HepG2 (cell line): ENCODE data around the gene DNAJB12. TPM values are rescaled to one million over a fixed set of nuclear protein-coding genes. Genes with fewer than 3 reads are reported as not detected.

Source experiments
- BCL6 ChIP-seq: IDR thresholded peaks from 2 replicates; pipeline ENCODE4 v1.6.1; 2016; ENCODE audit warnings: missing genetic modification reagents, missing compliant biosample characterization
- CC2D1A ChIP-seq: sonication (generic); formaldehyde crosslinking; IDR thresholded peaks from 2 replicates; pipeline ENCODE4 v1.8.1; 2023; ENCODE audit warnings: mild to moderate bottlenecking, missing genetic modification reagents
- CENPX ChIP-seq: sonication (generic); formaldehyde crosslinking; IDR thresholded peaks from 2 replicates; pipeline ENCODE4 v1.9.0; 2021; ENCODE audit warnings: mild to moderate bottlenecking, missing genetic modification reagents, moderate library complexity
- GLI4 ChIP-seq: sonication (generic); formaldehyde crosslinking; IDR thresholded peaks from 2 replicates; pipeline ENCODE4 v1.5.1; 2020; ENCODE audit warnings: missing genetic modification reagents, mild to moderate bottlenecking, moderate library complexity, borderline replicate concordance
- KMT2A ChIP-seq: sonication (generic); formaldehyde crosslinking; IDR thresholded peaks from 2 replicates; pipeline ENCODE4 v1.4.0; 2020; ENCODE audit warnings: missing genetic modification reagents
- MED13 ChIP-seq: sonication (generic); formaldehyde crosslinking; IDR thresholded peaks from 2 replicates; pipeline ENCODE4 v1.5.0; 2020; ENCODE audit warnings: missing genetic modification reagents
- MEIS2 ChIP-seq: sonication (generic); formaldehyde crosslinking; IDR thresholded peaks from 2 replicates; pipeline ENCODE4 v1.9.0; 2021; ENCODE audit warnings: mild to moderate bottlenecking, missing genetic modification reagents
- NCOR1 ChIP-seq: fragments of 200-600 bp; sonication (generic); IDR thresholded peaks from 2 replicates; pipeline ENCODE4 v1.7.0; 2017; ENCODE audit warnings: antibody characterized with exemption, low read length, borderline replicate concordance
- PCBP2 ChIP-seq: fragments of 200-400 bp; formaldehyde crosslinking; optimal IDR thresholded peaks from 2 replicates; pipeline ENCODE3; 2018; ENCODE audit warnings: low read length, low read depth; ENCODE audit not compliant: poor library complexity, severe bottlenecking
- POLR2AphosphoS5 ChIP-seq: IDR thresholded peaks from 2 replicates; pipeline ENCODE4 v1.6.1; 2012; ENCODE audit warnings: low read depth, low read length
- RBFOX2 ChIP-seq: fragments of 200-400 bp; formaldehyde crosslinking; IDR thresholded peaks from 2 replicates; pipeline ENCODE4 v1.6.1; 2017; ENCODE audit warnings: low read depth, mild to moderate bottlenecking, low read length
- SAP130 ChIP-seq: IDR thresholded peaks from 2 replicates; pipeline ENCODE4 v1.6.1; 2016; ENCODE audit warnings: low read depth
- SNAI1 ChIP-seq: sonication (generic); formaldehyde crosslinking; IDR thresholded peaks from 2 replicates; pipeline ENCODE4 v1.5.0; 2020; ENCODE audit warnings: mild to moderate bottlenecking, missing genetic modification reagents, borderline replicate concordance
- ZFP41 ChIP-seq: sonication (generic); formaldehyde crosslinking; IDR thresholded peaks from 2 replicates; pipeline ENCODE4 v1.4.0; 2020; ENCODE audit warnings: mild to moderate bottlenecking, missing genetic modification reagents, borderline replicate concordance
- ZFYVE20 ChIP-seq: sonication (generic); formaldehyde crosslinking; IDR thresholded peaks from 2 replicates; pipeline ENCODE4 v1.8.0; 2023; ENCODE audit warnings: low read depth, mild to moderate bottlenecking, moderate library complexity, missing genetic modification reagents, borderline replicate concordance
- ZNF446 ChIP-seq: sonication (generic); formaldehyde crosslinking; IDR thresholded peaks from 2 replicates; pipeline ENCODE4 v1.5.0; 2020; ENCODE audit warnings: mild to moderate bottlenecking, missing genetic modification reagents
- ZNF468 ChIP-seq: sonication (generic); formaldehyde crosslinking; IDR thresholded peaks from 2 replicates; pipeline ENCODE4 v1.8.0; 2022; ENCODE audit warnings: mild to moderate bottlenecking, moderate library complexity, missing genetic modification reagents
- ZNF788 ChIP-seq: sonication (generic); formaldehyde crosslinking; IDR thresholded peaks from 2 replicates; pipeline ENCODE4 v1.5.0; 2020; ENCODE audit warnings: mild to moderate bottlenecking, missing genetic modification reagents, borderline replicate concordance
- ZNF792 ChIP-seq: IDR thresholded peaks from 2 replicates; pipeline ENCODE4 v1.6.1; 2016
- polyA plus RNA-seq, 8 experiments: library from polyadenylated mRNA; depleted of rRNA in 3 of 8; stranded (reverse) in 7 of 8; unstranded in 1 of 8; fragments of >200 nt; fragmentation: Illumina TruSeq in 4 of 8; extraction: Trizol in 4 of 8; gene quantifications; 2 replicates each; pipeline versions ENCODE4 v1.2.1 to v1.2.3, GENCODE V29; 2011 to 2016; ENCODE audit warnings: low read depth in 4 of 8, missing spikeins in 1 of 8, mixed read lengths in 1 of 8; ENCODE audit not compliant: insufficient read depth in 1 of 8
- total RNA-seq, 5 experiments: library from RNA; depleted of rRNA; stranded (reverse); fragments of >200 nt; fragmentation: Illumina TruSeq; extraction: Trizol; gene quantifications; 2 replicates each; pipeline ENCODE4 v1.2.3, GENCODE V29; 2016; ENCODE audit warnings: low read depth in 1 of 5
- TF ChIP-seq, protein P1 (sequence below): sonication (generic); formaldehyde crosslinking; IDR thresholded peaks from 2 replicates; pipeline ENCODE4 v1.5.0; 2020; ENCODE audit warnings: missing genetic modification reagents, mild to moderate bottlenecking, borderline replicate concordance
- TF ChIP-seq, protein P2 (sequence below): sonication (generic); formaldehyde crosslinking; IDR thresholded peaks from 2 replicates; pipeline ENCODE4 v1.4.0; 2020; ENCODE audit warnings: low read depth, mild to moderate bottlenecking, missing genetic modification reagents
- TF ChIP-seq, protein P3 (sequence below): IDR thresholded peaks from 2 replicates; pipeline ENCODE4 v1.6.1; 2012; ENCODE audit warnings: inconsistent platforms
- TF ChIP-seq, protein P4 (sequence below): sonication (generic); formaldehyde crosslinking; IDR thresholded peaks from 2 replicates; pipeline ENCODE4 v1.9.0; 2021; ENCODE audit warnings: mild to moderate bottlenecking, missing genetic modification reagents

The DNAJB12 gene
- total and polyA plus RNA-seq, 2 of the 13 experiments (the other 11 are each of a cell fraction or from before 2014, with no cell fraction given), result 10.8 to 18.2 TPM

DNA sequence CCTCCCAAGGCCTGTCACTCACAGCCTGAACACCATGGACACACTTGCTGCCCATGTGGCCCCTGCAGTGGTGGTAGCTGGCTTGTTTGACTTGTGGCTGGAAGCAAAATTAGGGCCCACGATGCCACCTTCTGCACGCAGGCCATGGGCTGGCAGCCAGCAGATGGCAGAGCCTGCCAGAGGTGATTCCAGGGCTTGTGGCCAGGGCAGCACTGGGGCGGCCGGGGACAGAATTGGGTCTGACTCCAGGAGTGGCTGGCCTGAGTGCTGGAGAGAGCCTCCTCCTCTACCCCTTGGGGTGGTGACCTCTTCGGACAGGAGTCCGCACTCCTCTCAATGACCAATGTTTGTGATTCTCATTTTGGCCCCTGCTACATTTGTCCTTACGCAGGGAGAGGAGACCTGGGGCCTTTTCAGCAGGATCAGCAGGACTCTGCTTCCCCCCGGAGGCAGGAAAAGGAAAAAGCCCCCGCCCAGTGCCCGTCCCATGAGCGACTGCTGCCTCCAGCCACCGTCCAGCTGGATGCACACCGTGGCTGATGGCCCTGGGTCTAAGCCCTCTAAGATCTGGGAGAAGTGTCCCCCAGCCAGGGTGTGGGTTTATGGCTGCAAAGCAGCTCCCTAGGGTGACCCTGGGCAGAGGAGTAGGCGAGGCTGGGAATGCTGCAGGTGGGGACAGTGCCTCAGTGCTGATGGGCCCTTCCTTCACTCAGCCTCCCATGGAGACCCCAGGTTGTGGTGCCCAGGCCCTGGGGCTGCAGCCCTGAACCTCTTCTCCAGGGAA lies 26.5 kb downstream of the DNAJB12 start (continued):
- no peak for TF ChIP-seq MEIS2 (CRISPR knock-in tag)
- no peak for TF ChIP-seq POLR2AphosphoS5
- no peak for TF ChIP-seq PCBP2
- no peak for TF ChIP-seq ZNF468 (CRISPR knock-in tag)
- no peak for TF ChIP-seq BCL6
- 0 out of 2 replicates have a peak, but pooled peaks have one; percentile 36 for TF ChIP-seq ZFP41 (CRISPR knock-in tag)
- no peak for TF ChIP-seq RBFOX2
- TF ChIP-seq ZNF788, result no peak
- TF ChIP-seq NCOR1, result no peak
- TF ChIP-seq SNAI1, result no peak
- TF ChIP-seq, protein P1, sequence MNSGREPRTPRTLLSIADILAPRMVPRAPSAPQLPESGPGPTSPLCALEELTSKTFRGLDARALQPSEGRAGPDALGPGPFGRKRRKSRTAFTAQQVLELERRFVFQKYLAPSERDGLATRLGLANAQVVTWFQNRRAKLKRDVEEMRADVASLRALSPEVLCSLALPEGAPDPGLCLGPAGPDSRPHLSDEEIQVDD (CRISPR knock-in tag), result no peak
- TF ChIP-seq, protein P2, sequence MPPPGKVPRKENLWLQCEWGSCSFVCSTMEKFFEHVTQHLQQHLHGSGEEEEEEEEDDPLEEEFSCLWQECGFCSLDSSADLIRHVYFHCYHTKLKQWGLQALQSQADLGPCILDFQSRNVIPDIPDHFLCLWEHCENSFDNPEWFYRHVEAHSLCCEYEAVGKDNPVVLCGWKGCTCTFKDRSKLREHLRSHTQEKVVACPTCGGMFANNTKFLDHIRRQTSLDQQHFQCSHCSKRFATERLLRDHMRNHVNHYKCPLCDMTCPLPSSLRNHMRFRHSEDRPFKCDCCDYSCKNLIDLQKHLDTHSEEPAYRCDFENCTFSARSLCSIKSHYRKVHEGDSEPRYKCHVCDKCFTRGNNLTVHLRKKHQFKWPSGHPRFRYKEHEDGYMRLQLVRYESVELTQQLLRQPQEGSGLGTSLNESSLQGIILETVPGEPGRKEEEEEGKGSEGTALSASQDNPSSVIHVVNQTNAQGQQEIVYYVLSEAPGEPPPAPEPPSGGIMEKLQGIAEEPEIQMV (CRISPR knock-in tag), result no peak
- TF ChIP-seq SAP130 (CRISPR knock-in tag), result no peak; the same call in 1 of the 2 replicates
- no peak for TF ChIP-seq CENPX (CRISPR knock-in tag)
- no peak for TF ChIP-seq ZNF792 (CRISPR knock-in tag)
- no peak for TF ChIP-seq GLI4 (CRISPR knock-in tag)
- TF ChIP-seq, protein P3, sequence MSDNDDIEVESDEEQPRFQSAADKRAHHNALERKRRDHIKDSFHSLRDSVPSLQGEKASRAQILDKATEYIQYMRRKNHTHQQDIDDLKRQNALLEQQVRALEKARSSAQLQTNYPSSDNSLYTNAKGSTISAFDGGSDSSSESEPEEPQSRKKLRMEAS, result no peak
- TF ChIP-seq CC2D1A (CRISPR knock-in tag), result no peak
- TF ChIP-seq, protein P4, sequence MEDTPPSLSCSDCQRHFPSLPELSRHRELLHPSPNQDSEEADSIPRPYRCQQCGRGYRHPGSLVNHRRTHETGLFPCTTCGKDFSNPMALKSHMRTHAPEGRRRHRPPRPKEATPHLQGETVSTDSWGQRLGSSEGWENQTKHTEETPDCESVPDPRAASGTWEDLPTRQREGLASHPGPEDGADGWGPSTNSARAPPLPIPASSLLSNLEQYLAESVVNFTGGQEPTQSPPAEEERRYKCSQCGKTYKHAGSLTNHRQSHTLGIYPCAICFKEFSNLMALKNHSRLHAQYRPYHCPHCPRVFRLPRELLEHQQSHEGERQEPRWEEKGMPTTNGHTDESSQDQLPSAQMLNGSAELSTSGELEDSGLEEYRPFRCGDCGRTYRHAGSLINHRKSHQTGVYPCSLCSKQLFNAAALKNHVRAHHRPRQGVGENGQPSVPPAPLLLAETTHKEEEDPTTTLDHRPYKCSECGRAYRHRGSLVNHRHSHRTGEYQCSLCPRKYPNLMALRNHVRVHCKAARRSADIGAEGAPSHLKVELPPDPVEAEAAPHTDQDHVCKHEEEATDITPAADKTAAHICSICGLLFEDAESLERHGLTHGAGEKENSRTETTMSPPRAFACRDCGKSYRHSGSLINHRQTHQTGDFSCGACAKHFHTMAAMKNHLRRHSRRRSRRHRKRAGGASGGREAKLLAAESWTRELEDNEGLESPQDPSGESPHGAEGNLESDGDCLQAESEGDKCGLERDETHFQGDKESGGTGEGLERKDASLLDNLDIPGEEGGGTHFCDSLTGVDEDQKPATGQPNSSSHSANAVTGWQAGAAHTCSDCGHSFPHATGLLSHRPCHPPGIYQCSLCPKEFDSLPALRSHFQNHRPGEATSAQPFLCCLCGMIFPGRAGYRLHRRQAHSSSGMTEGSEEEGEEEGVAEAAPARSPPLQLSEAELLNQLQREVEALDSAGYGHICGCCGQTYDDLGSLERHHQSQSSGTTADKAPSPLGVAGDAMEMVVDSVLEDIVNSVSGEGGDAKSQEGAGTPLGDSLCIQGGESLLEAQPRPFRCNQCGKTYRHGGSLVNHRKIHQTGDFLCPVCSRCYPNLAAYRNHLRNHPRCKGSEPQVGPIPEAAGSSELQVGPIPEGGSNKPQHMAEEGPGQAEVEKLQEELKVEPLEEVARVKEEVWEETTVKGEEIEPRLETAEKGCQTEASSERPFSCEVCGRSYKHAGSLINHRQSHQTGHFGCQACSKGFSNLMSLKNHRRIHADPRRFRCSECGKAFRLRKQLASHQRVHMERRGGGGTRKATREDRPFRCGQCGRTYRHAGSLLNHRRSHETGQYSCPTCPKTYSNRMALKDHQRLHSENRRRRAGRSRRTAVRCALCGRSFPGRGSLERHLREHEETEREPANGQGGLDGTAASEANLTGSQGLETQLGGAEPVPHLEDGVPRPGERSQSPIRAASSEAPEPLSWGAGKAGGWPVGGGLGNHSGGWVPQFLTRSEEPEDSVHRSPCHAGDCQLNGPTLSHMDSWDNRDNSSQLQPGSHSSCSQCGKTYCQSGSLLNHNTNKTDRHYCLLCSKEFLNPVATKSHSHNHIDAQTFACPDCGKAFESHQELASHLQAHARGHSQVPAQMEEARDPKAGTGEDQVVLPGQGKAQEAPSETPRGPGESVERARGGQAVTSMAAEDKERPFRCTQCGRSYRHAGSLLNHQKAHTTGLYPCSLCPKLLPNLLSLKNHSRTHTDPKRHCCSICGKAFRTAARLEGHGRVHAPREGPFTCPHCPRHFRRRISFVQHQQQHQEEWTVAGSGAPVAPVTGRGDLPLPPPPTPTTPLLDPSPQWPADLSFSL (CRISPR knock-in tag), result no peak
- no peak for TF ChIP-seq MED13 (CRISPR knock-in tag)
- no peak for TF ChIP-seq ZFYVE20 (CRISPR knock-in tag)
- no peak for TF ChIP-seq ZNF446 (CRISPR knock-in tag)
- TF ChIP-seq KMT2A, result no peak
